AG04450 (cell line): ENCODE measurements around the gene ADPRHL1. TPM values are rescaled to one million over a fixed set of nuclear protein-coding genes. Genes with fewer than 3 reads are reported as not detected.

ENCODE experiments used
- CTCF ChIA-PET: fragments of 300-600, 350-600 bp; formaldehyde crosslinking; extraction: SDS; loops from one replicate; lab custom pipeline; 2022; ENCODE audit warnings: antibody characterized with exemption, inconsistent platforms; lab: Charles Lee
- POLR2A ChIA-PET: fragments of 350-600 bp; formaldehyde crosslinking; extraction: SDS; loops from one replicate; lab custom pipeline; 2021; ENCODE audit warnings: antibody characterized with exemption, inconsistent platforms; lab: Yijun Ruan, JAX
- DNase-seq: peaks from one replicate; pipeline ENCODE4 v3.0.0-alpha.2; 2011; ENCODE audit warnings: low read depth, low spot score
- H3K27ac ChIP-seq: one replicate; pipeline ENCODE4 v1.5.1; 2012; ENCODE audit warnings: low read depth, low read length, control low read depth
- H3K27me3 ChIP-seq: one replicate; pipeline ENCODE4 v1.6.0; 2012; ENCODE audit warnings: low read length; ENCODE audit not compliant: control insufficient read depth, insufficient read depth
- H3K4me3 ChIP-seq: 2 replicates; pipeline ENCODE4 v1.5.1; 2011; ENCODE audit warnings: mild to moderate bottlenecking, low read depth, low read length, control low read depth
- H3K9me3 ChIP-seq: 2 replicates; pipeline ENCODE4 v1.5.1; 2012; ENCODE audit warnings: low read length; ENCODE audit not compliant: control insufficient read depth, insufficient read depth
- polyA plus RNA-seq: library from polyadenylated mRNA; depleted of rRNA; stranded (reverse); fragments of >200 nt; gene quantifications from 2 replicates; pipeline ENCODE4 v1.2.3, GENCODE V29; 2011; rRNA removed
- small RNA-seq: library from RNA; depleted of rRNA; stranded (forward); fragments of <200 nt; gene quantifications from one replicate; pipeline ENCODE3, GENCODE V24; 2012; ENCODE audit warnings: low read depth; ENCODE audit not compliant: insufficient read length
- TF ChIP-seq, protein P1 (sequence below): IDR thresholded peaks from 2 replicates; pipeline ENCODE4 v1.5.1; 2011; ENCODE audit warnings: low read depth, low read length, control low read depth, inconsistent platforms

ADPRHL1 gene
- polyA plus RNA-seq, 1 experiment = 0.35 TPM

DNA sequence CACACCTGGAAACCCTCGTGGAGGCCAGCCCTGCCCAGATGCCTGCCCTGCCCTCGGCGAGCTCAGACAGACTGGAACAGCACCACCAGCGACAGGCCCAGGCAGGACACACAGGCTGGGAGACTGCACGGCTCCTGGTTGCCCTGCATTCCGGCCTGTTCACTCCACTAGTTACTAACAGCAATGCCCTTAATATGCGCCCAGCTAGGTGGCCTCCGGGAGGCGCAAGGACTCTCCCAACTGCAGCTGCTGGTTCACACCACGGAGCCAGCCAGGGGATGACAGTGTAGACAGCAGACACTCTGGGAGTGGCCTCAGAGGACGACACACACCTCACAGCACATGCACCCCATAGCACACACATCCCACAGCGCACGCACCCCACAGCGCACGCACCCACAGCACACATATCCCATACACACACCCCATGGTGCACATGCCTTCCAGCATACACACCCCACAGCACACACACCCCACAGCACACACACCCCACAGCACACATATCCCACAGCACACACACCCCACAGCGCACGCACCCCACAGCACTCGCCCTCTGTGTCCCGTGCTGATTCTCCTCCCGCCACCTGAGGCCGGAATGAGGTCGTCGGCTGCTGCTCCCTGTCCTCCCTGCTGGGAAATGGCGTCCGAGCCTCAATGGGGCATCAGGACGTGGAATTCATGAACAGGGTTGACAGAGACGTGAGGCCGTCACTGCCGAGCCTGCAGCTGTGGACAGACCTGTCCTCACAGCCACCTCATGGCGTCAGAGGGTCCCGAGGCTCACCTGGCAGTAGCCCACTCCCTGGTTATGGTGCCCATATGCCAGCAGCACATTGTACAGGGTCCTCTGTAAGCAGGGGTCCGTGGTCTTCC lies 103.0 kb downstream of the ADPRHL1 start:
- Histone ChIP-seq H3K4me3 (no peak overlapping the region), H3K27ac (no peak overlapping the region), H3K27me3 (no peaks in the 10 kb centered on the region), H3K9me3 (peaks cover 36% of the 10 kb centered on the region)
- ChIA-PET POLR2A (no interaction called here), CTCF (interaction anchor here (1.4 kb wide), 1 partner anchor 44 kb away, joined by 3 read pairs; no protein-coding TSS in a partner anchor)
- TF ChIP-seq, protein P1, sequence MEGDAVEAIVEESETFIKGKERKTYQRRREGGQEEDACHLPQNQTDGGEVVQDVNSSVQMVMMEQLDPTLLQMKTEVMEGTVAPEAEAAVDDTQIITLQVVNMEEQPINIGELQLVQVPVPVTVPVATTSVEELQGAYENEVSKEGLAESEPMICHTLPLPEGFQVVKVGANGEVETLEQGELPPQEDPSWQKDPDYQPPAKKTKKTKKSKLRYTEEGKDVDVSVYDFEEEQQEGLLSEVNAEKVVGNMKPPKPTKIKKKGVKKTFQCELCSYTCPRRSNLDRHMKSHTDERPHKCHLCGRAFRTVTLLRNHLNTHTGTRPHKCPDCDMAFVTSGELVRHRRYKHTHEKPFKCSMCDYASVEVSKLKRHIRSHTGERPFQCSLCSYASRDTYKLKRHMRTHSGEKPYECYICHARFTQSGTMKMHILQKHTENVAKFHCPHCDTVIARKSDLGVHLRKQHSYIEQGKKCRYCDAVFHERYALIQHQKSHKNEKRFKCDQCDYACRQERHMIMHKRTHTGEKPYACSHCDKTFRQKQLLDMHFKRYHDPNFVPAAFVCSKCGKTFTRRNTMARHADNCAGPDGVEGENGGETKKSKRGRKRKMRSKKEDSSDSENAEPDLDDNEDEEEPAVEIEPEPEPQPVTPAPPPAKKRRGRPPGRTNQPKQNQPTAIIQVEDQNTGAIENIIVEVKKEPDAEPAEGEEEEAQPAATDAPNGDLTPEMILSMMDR = no peak
- DNase-seq = no peak

Small RNAs within 50 kb of the gene (small RNA-seq; reads per million reads assigned to genes)
- gene RNU1-16P = not detected

Other genes with a start within 250 kb of the ADPRHL1 start
- 97.2 and 107 TPM in 2 replicates for gene PCID2, start 244.8 kb downstream of the ADPRHL1 start, polyA plus RNA-seq
- 69.4 and 75.4 TPM in 2 replicates for gene CUL4A, start 243.9 kb downstream of the ADPRHL1 start, polyA plus RNA-seq
- 229 and 247 TPM in 2 replicates for gene LAMP1, start 156.2 kb downstream of the ADPRHL1 start, polyA plus RNA-seq
- gene GRTP1, start 89.4 kb downstream of the ADPRHL1 start, polyA plus RNA-seq = 1.4 and 1.8 TPM in 2 replicates
- 11.0 and 11.5 TPM in 2 replicates for gene DCUN1D2, start 37.2 kb upstream of the ADPRHL1 start, polyA plus RNA-seq
- gene TFDP1, start 131.3 kb upstream of the ADPRHL1 start, polyA plus RNA-seq = 67.8 and 79.7 TPM in 2 replicates
- not detected in 2 replicates for gene ATP4B, start 204.7 kb upstream of the ADPRHL1 start, polyA plus RNA-seq
- gene GRK1, start 213.7 kb upstream of the ADPRHL1 start, polyA plus RNA-seq = not detected in 2 replicates